ENCODE results near the gene YIPF2.
"Not testable (repeated sequence)": the region's sequence is repeated elsewhere in the genome, so short reads cannot be mapped to it uniquely, and the experiment has no call there.

YIPF2 gene

GRCh38 chr19:10908380-10908960 lies 20.0 kb downstream of the YIPF2 start:
- DNase-seq, result no peak

- no peak for DNase-seq
Measured at GRCh38 chr19:10907925-10908324, 20.5 kb downstream of the YIPF2 start.

GRCh38 chr19:10899151-10899653 lies 29.2 kb downstream of the YIPF2 start:
- no peak for DNase-seq

- DNase-seq, result no peak
Measured at GRCh38 chr19:10898633-10899032, 29.8 kb downstream of the YIPF2 start.

GRCh38 chr19:10896851-10897526 lies 31.4 kb downstream of the YIPF2 start:
- DNase-seq, result no peak

- no peak for DNase-seq
Measured at GRCh38 chr19:10895920-10896319, 32.5 kb downstream of the YIPF2 start.

- no peak for DNase-seq
Measured at GRCh38 chr19:10895363-10895762, 33.1 kb downstream of the YIPF2 start.

GRCh38 chr19:10894911-10895213 lies 33.6 kb downstream of the YIPF2 start:
- DNase-seq, result no peak

- peak in 1 of 2 experiments; percentile 11 for DNase-seq
Measured at GRCh38 chr19:10892256-10892655, 36.2 kb downstream of the YIPF2 start.

- peak; percentile 8 to 12 for DNase-seq
Measured at GRCh38 chr19:10891405-10892086, 36.9 kb downstream of the YIPF2 start.

GRCh38 chr19:10889880-10890279 lies 38.6 kb downstream of the YIPF2 start:
- no peak for DNase-seq

GRCh38 chr19:10888421-10888866 lies 40.0 kb downstream of the YIPF2 start:
- DNase-seq, result no peak

- DNase-seq, result no peak
Measured at GRCh38 chr19:10887616-10888367, 40.6 kb downstream of the YIPF2 start.

GRCh38 chr19:10885201-10886169 lies 43.0 kb downstream of the YIPF2 start:
- no peak for DNase-seq

GRCh38 chr19:10884274-10884673 lies 44.2 kb downstream of the YIPF2 start:
- no peak for DNase-seq

- no peak for DNase-seq
Measured at GRCh38 chr19:10882108-10882457, 46.4 kb downstream of the YIPF2 start.

- no peak for DNase-seq
Measured at GRCh38 chr19:10881403-10882107, 46.9 kb downstream of the YIPF2 start.

GRCh38 chr19:10878253-10878652 lies 50.2 kb downstream of the YIPF2 start:
- DNase-seq, result no peak

- DNase-seq, result not testable (repeated sequence)
Measured at GRCh38 chr19:10877608-10878007, 50.8 kb downstream of the YIPF2 start.

GRCh38 chr19:10876459-10877240 lies 51.8 kb downstream of the YIPF2 start:
- no peak for DNase-seq

- DNase-seq, result no peak
Measured at GRCh38 chr19:10874024-10874423, 54.4 kb downstream of the YIPF2 start.
